Measurements from ENCODE around the gene CCDC106.

Gene CCDC106

DNA sequence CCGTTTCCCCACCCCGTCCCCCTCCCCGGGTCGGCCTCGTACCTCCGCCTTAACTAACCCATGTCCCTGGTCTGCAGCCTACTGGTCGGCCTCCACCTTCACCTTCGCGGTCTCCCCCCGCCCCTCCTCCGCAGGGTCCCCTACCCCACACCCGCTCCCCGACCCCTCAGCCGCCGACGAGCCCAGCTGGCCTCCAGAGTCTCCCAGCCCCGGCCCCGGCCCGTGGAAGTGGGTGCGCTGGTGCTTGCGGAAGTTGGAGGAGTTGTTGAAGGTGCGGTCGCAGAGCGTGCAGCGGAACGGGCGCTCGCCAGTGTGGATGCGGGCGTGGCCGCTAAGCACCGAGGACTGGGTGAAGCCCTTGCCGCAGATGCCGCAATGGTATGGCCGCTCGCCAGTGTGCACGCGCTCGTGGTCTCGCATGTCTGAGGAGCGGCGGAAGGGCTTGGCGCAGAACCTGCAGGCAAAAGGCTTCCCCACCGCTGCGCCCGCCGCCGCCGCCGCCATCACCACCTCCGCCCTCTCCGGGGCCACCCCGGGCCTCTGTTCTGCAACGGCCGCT lies 26.3 kb upstream of the CCDC106 start:
- Histone ChIP-seq H3K27me3 (ENCODE audit: control insufficient read depth in 2 of 2, insufficient read depth in 2 of 2, low read length in 2 of 2) (no peaks in the 10 kb centered on the region), H3K9ac (ENCODE audit: low read depth in 1 of 2, low read length in 2 of 2) (no peak overlapping the region), H3K27ac (ENCODE audit: low read depth in 2 of 2, low read length in 2 of 2) (no peak overlapping the region), H3K36me3 (ENCODE audit: control insufficient read depth in 2 of 2, insufficient read depth in 2 of 2, low read length in 2 of 2) (peaks cover 5 to 16% of the 10 kb centered on the region in 2 donors), H3K4me3 (ENCODE audit: low read length in 2 of 2) (no peak overlapping the region), H3K9me3 (ENCODE audit: control insufficient read depth in 2 of 2, low read length in 2 of 2) (no peaks in the 10 kb centered on the region), H3K4me1 (ENCODE audit: control insufficient read depth in 2 of 2, insufficient read depth in 2 of 2, low read length in 2 of 2) (peaks cover 0 to 4% of the 10 kb centered on the region in 2 donors)

DNA sequence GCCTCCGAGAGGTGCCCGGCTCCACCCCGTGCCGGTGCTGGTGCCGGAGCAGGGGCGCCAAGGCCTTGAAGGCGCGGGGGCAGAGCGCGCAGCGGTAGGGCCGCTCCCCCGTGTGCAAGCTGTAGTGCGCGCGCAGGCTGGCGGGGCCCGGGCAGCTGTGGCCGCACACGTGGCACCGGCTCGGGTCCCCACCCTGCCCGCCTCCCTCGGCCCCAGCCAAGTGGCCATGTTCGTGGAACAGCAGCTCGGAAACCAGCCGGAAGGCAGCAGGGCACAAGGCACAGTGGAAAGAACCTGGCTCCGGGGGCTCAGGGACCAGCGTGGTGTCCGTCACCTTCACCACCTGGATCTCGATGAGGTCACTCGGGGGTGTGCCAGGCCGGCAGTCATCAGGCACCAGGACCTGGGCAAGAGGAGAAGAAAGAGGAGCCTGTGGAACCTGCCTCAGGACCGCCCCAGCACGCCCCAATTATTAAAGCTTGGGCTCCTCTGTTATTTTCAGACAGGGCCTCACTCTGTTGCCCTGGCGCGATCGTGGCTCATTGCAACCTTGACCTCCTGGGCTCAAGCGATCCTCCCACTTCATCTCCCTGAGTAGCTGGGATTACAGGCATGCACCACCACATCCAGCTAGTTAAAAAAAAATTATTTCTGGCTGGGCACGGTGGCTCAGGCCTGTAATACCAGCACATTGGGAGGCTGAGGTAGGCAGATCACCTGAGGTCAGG lies 25.6 kb upstream of the CCDC106 start:
- no peak overlapping the region for H3K4me3 ChIP-seq (ENCODE audit: low read length in 2 of 2)
- no peak overlapping the region for H3K9ac ChIP-seq (ENCODE audit: low read depth in 1 of 2, low read length in 2 of 2)
- peaks cover 2 to 14% of the 10 kb centered on the region in 2 donors for H3K36me3 ChIP-seq (ENCODE audit: control insufficient read depth in 2 of 2, insufficient read depth in 2 of 2, low read length in 2 of 2)
- no peak overlapping the region for H3K27ac ChIP-seq (ENCODE audit: low read depth in 2 of 2, low read length in 2 of 2)
- H3K4me1 ChIP-seq (ENCODE audit: control insufficient read depth in 2 of 2, insufficient read depth in 2 of 2, low read length in 2 of 2), result peaks cover 0 to 4% of the 10 kb centered on the region in 2 donors
- H3K27me3 ChIP-seq (ENCODE audit: control insufficient read depth in 2 of 2, insufficient read depth in 2 of 2, low read length in 2 of 2), result no peaks in the 10 kb centered on the region
- H3K9me3 ChIP-seq (ENCODE audit: control insufficient read depth in 2 of 2, low read length in 2 of 2), result no peaks in the 10 kb centered on the region

DNA sequence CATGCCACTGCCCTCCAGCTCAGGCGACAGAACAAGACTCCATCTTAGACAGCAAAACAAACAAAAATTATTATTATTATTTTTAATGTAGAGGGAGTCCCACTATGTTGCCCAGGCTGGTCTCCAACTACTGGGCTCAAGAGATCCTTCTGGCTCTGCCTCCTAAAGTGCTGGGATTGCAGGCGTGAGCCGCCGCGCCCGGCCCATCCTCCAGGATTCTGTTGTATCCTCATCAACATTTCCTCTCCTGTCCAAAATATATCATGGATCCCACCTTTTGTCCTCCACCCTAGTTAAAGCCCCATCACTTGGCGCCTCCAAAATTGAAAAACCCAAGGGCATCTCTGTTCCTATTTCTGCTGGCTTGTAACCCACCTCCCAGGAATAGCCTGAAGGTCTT lies 24.9 kb upstream of the CCDC106 start:
- Histone ChIP-seq H3K27me3 (ENCODE audit: control insufficient read depth in 2 of 2, insufficient read depth in 2 of 2, low read length in 2 of 2) (no peaks in the 10 kb centered on the region), H3K27ac (ENCODE audit: low read depth in 2 of 2, low read length in 2 of 2) (no peak overlapping the region), H3K4me3 (ENCODE audit: low read length in 2 of 2) (no peak overlapping the region), H3K9ac (ENCODE audit: low read depth in 1 of 2, low read length in 2 of 2) (no peak overlapping the region), H3K9me3 (ENCODE audit: control insufficient read depth in 2 of 2, low read length in 2 of 2) (no peaks in the 10 kb centered on the region), H3K36me3 (ENCODE audit: control insufficient read depth in 2 of 2, insufficient read depth in 2 of 2, low read length in 2 of 2) (peaks cover 0 to 12% of the 10 kb centered on the region in 2 donors), H3K4me1 (ENCODE audit: control insufficient read depth in 2 of 2, insufficient read depth in 2 of 2, low read length in 2 of 2) (peaks cover 0 to 4% of the 10 kb centered on the region in 2 donors)

DNA sequence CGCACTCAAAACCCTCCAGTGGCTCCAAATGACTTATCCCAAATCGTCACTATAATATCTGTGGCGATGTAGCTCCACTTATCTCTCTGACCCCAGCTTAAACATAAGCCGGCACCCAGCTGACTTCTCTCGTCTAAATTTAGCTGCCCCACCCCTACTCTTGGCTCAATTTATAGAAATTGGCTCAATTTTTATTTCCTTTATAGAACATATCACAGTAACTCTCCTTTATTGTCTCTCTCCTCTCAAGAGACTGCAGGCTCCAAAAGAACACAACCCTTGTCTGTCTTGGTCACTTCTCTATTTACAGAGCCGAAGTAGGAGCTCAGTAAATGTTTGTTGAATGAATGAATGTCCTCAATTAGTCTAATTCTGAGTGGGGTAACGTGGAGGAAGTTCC lies 24.5 kb upstream of the CCDC106 start:
- Histone ChIP-seq H3K9me3 (ENCODE audit: control insufficient read depth in 2 of 2, low read length in 2 of 2) (no peaks in the 10 kb centered on the region), H3K4me1 (ENCODE audit: control insufficient read depth in 2 of 2, insufficient read depth in 2 of 2, low read length in 2 of 2) (peaks cover 0 to 4% of the 10 kb centered on the region in 2 donors), H3K27ac (ENCODE audit: low read depth in 2 of 2, low read length in 2 of 2) (peak overlapping the region in 1 of 2 donors; percentile 56), H3K9ac (ENCODE audit: low read depth in 1 of 2, low read length in 2 of 2) (no peak overlapping the region), H3K27me3 (ENCODE audit: control insufficient read depth in 2 of 2, insufficient read depth in 2 of 2, low read length in 2 of 2) (no peaks in the 10 kb centered on the region), H3K4me3 (ENCODE audit: low read length in 2 of 2) (peak overlapping the region in 1 of 2 donors; percentile 50), H3K36me3 (ENCODE audit: control insufficient read depth in 2 of 2, insufficient read depth in 2 of 2, low read length in 2 of 2) (peaks cover 0 to 12% of the 10 kb centered on the region in 2 donors)

DNA sequence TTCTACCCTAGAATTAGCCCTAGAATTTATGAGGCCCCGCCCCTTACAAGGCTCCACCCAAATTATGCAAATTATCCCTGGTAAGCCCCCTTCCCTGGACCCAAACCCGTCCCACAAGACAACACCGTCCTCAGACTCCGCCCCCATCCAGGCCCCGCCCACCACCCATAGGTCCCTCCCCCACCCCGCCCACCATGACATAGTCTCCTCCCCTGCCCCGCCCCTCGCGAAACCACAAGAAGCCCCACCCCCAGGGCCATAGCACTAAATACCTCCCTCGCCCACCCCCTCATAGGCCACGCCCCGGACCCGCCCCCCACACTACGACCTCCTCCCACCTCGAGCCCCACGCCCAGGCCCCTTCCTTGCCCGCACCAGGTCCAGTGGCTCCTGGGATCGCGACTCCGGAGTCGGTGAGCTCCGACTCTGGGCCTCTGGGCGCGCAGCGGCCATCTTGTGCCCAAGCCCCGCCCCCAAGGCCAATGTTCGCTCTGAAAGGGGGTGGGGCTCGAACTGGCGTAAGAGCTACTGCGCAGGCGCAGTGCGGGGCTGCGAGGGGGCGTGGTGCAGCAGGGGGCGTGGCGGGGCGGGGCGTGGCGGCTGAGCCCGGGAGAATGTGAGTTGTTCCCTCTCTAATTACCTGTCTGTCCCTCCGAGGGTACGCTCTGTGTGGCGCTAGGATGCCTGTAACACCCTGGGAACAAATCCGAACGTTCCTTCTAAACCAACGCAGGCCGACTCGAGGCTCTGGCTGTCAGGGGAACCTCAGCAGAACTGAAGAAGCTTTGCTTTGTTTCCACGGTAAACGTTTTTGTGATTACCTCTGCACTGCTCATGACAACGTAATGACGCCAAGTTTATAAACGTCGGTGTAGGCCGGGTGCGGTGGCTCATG lies 23.7 kb upstream of the CCDC106 start, which contains the start of gene ZNF784:
ZNF784 (minus strand) TSS at position 458 of the 895 bp plus-strand sequence; CDS start at position 453, 5 bp downstream.
- peak within 1 kb of the TSS; percentile 54 to 70 for H3K9ac ChIP-seq (ENCODE audit: low read depth in 1 of 2, low read length in 2 of 2)
- no peaks in the 10 kb centered on the region for H3K27me3 ChIP-seq (ENCODE audit: control insufficient read depth in 2 of 2, insufficient read depth in 2 of 2, low read length in 2 of 2)
- no peaks in the 10 kb centered on the region for H3K9me3 ChIP-seq (ENCODE audit: control insufficient read depth in 2 of 2, low read length in 2 of 2)
- H3K36me3 ChIP-seq (ENCODE audit: control insufficient read depth in 2 of 2, insufficient read depth in 2 of 2, low read length in 2 of 2), result peaks cover 0 to 12% of the 10 kb centered on the region in 2 donors
- peaks cover 0 to 4% of the 10 kb centered on the region in 2 donors for H3K4me1 ChIP-seq (ENCODE audit: control insufficient read depth in 2 of 2, insufficient read depth in 2 of 2, low read length in 2 of 2)
- H3K4me3 ChIP-seq (ENCODE audit: low read length in 2 of 2), result peak within 1 kb of the TSS; percentile 64 to 85
- peak within 1 kb of the TSS; percentile 96 to 97 for H3K27ac ChIP-seq (ENCODE audit: low read depth in 2 of 2, low read length in 2 of 2)

DNA sequence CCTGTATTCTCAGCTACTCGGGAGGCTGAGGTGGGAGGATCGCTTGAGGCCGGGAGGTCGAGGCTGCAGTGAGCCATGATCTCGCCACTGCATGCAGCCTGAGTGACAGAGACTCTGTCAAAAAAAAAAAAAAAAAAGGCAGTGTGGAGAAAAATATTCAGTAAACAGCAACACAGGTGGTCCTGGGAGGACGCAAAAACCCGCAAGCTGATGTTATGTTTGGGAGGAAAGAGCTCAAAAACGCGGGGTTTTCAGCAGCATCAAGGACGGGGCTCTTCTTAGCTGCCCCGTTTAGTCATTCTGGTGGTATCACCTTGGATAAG lies 23.0 kb upstream of the CCDC106 start:
- Histone ChIP-seq H3K4me3 (ENCODE audit: low read length in 2 of 2) (peak overlapping the region; percentile 64 to 85), H3K4me1 (ENCODE audit: control insufficient read depth in 2 of 2, insufficient read depth in 2 of 2, low read length in 2 of 2) (peaks cover 0 to 4% of the 10 kb centered on the region in 2 donors), H3K36me3 (ENCODE audit: control insufficient read depth in 2 of 2, insufficient read depth in 2 of 2, low read length in 2 of 2) (peaks cover 0 to 12% of the 10 kb centered on the region in 2 donors), H3K9ac (ENCODE audit: low read depth in 1 of 2, low read length in 2 of 2) (peak overlapping the region in 1 of 2 donors; percentile 54), H3K27ac (ENCODE audit: low read depth in 2 of 2, low read length in 2 of 2) (peak overlapping the region; percentile 96 to 97), H3K27me3 (ENCODE audit: control insufficient read depth in 2 of 2, insufficient read depth in 2 of 2, low read length in 2 of 2) (no peaks in the 10 kb centered on the region), H3K9me3 (ENCODE audit: control insufficient read depth in 2 of 2, low read length in 2 of 2) (no peaks in the 10 kb centered on the region)

DNA sequence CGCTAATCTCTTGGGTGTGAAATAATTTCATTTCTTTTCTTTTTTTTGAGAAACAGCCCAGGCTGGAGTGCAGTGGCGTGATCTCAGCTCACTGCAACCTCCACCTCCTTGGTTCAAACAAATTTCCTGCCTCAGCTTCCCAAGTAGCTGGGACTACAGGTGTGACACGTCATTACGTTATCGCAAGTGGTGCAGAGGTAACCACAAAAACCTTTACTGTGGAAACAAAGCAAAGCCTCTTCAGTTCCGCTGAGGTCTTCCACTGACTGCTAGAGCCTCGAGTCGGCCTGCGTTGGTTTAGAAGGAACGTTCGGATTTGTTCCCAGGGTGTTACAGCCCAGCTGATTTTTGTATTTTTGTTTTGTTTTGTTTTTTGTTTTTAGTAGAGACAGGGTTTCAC lies 21.7 kb upstream of the CCDC106 start:
- Histone ChIP-seq H3K27ac (ENCODE audit: low read depth in 2 of 2, low read length in 2 of 2) (no peak overlapping the region), H3K4me3 (ENCODE audit: low read length in 2 of 2) (no peak overlapping the region), H3K36me3 (ENCODE audit: control insufficient read depth in 2 of 2, insufficient read depth in 2 of 2, low read length in 2 of 2) (peaks cover 0 to 3% of the 10 kb centered on the region in 2 donors), H3K9me3 (ENCODE audit: control insufficient read depth in 2 of 2, low read length in 2 of 2) (no peaks in the 10 kb centered on the region), H3K27me3 (ENCODE audit: control insufficient read depth in 2 of 2, insufficient read depth in 2 of 2, low read length in 2 of 2) (no peaks in the 10 kb centered on the region), H3K4me1 (ENCODE audit: control insufficient read depth in 2 of 2, insufficient read depth in 2 of 2, low read length in 2 of 2) (peaks cover 0 to 4% of the 10 kb centered on the region in 2 donors), H3K9ac (ENCODE audit: low read depth in 1 of 2, low read length in 2 of 2) (no peak overlapping the region)

DNA sequence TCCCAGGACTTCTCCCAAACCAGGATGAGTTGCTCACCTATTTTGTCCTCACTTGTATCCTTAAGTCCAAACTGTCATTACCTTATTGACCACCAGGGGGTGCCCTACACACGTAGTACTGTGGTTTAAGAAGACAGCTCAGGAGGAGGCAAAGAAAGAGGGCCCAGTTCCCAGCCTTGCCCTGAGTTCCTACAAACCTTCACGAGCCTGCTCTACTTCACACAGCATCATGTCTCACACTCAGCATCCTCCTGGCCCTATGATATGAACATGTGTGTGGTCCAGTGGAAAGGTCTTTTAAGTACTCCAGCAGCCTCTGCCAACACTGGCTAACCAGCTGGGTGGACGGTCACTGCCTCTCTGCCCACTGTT lies 15.6 kb upstream of the CCDC106 start:
- peak overlapping the region in 1 of 2 donors; percentile 60 for H3K9ac ChIP-seq (ENCODE audit: low read depth in 1 of 2, low read length in 2 of 2)
- H3K4me1 ChIP-seq (ENCODE audit: control insufficient read depth in 2 of 2, insufficient read depth in 2 of 2, low read length in 2 of 2), result peaks cover 16 to 25% of the 10 kb centered on the region in 2 donors
- no peak overlapping the region for H3K27ac ChIP-seq (ENCODE audit: low read depth in 2 of 2, low read length in 2 of 2)

DNA sequence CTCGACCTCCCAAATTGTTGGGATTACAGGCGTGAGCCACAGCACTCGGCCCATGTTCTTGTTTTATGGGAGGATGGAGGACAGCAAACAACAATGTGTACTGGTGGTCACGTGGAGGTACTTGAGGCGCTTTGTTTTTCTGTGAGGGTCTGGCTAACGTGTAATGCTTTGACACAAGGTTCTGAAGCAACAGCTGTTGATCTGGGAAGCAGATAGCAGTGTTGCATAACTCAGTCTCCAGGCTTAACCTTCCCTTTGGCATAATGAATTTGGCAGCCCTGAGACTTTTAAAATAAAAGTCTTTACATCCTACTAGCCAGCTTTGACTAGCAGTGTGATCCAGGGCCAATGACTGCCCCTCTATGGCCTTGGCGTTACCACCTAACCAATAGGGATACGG lies 14.2 kb upstream of the CCDC106 start:
- Histone ChIP-seq H3K27ac (ENCODE audit: low read depth in 2 of 2, low read length in 2 of 2) (no peak overlapping the region), H3K27me3 (ENCODE audit: control insufficient read depth in 2 of 2, insufficient read depth in 2 of 2, low read length in 2 of 2) (no peaks in the 10 kb centered on the region), H3K9me3 (ENCODE audit: control insufficient read depth in 2 of 2, low read length in 2 of 2) (no peaks in the 10 kb centered on the region), H3K9ac (ENCODE audit: low read depth in 1 of 2, low read length in 2 of 2) (no peak overlapping the region), H3K4me3 (ENCODE audit: low read length in 2 of 2) (peak overlapping the region in 1 of 2 donors; percentile 99), H3K36me3 (ENCODE audit: control insufficient read depth in 2 of 2, insufficient read depth in 2 of 2, low read length in 2 of 2) (no peaks in the 10 kb centered on the region), H3K4me1 (ENCODE audit: control insufficient read depth in 2 of 2, insufficient read depth in 2 of 2, low read length in 2 of 2) (peaks cover 16 to 26% of the 10 kb centered on the region in 2 donors)

More for the DNA sequence above, 15.6 kb upstream of the CCDC106 start:
- Histone ChIP-seq H3K4me3 (ENCODE audit: low read length in 2 of 2) (no peak overlapping the region), H3K36me3 (ENCODE audit: control insufficient read depth in 2 of 2, insufficient read depth in 2 of 2, low read length in 2 of 2) (no peaks in the 10 kb centered on the region), H3K9me3 (ENCODE audit: control insufficient read depth in 2 of 2, low read length in 2 of 2) (no peaks in the 10 kb centered on the region), H3K27me3 (ENCODE audit: control insufficient read depth in 2 of 2, insufficient read depth in 2 of 2, low read length in 2 of 2) (no peaks in the 10 kb centered on the region)

DNA sequence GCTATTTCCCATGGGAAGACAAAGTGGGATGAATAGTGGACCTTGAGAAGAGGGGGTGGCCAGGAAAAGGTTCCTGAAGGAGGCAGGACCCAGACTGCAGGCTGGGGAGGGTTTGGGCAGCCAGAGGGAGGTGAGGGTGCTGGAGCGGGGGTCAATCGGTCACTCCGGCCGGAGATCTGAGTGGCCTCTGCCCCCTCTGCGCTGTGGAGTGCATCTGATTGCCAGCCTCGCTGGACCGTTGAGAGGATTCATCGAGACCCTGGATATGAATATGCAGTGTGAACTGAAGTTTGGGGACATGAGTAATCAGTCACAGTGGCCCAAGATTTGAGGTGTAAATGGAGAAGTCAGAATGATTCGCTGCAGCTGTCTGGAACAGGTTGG lies 12.7 kb upstream of the CCDC106 start:
- H3K9me3 ChIP-seq (ENCODE audit: control insufficient read depth in 2 of 2, low read length in 2 of 2), result no peaks in the 10 kb centered on the region
- H3K27ac ChIP-seq (ENCODE audit: low read depth in 2 of 2, low read length in 2 of 2), result peak overlapping the region; percentile 84 to 93
- no peaks in the 10 kb centered on the region for H3K36me3 ChIP-seq (ENCODE audit: control insufficient read depth in 2 of 2, insufficient read depth in 2 of 2, low read length in 2 of 2)
- H3K4me3 ChIP-seq (ENCODE audit: low read length in 2 of 2), result peak overlapping the region; percentile 94 to 99
- peaks cover 21 to 30% of the 10 kb centered on the region in 2 donors for H3K4me1 ChIP-seq (ENCODE audit: control insufficient read depth in 2 of 2, insufficient read depth in 2 of 2, low read length in 2 of 2)
- peak overlapping the region; percentile 96 to 99 for H3K9ac ChIP-seq (ENCODE audit: low read depth in 1 of 2, low read length in 2 of 2)
- no peaks in the 10 kb centered on the region for H3K27me3 ChIP-seq (ENCODE audit: control insufficient read depth in 2 of 2, insufficient read depth in 2 of 2, low read length in 2 of 2)
